Erythroblast (primary cell): Measurements from ENCODE around the gene CETP.
"Not testable (repeated sequence)": the region's sequence is repeated elsewhere in the genome, so short reads cannot be mapped to it uniquely, and the experiment has no call there.

ENCODE experiments used
- DNase-seq, 2 experiments: peaks; one replicate each; lab custom pipeline; 2025; lab: John Stamatoyannopoulos, UW
- GATA1 ChIP-seq: IDR thresholded peaks from 2 replicates; pipeline ENCODE4 v1.6.1; 2011; ENCODE audit warnings: low read depth, mild to moderate bottlenecking, control low read depth, low read length, moderate library complexity
- POLR2A ChIP-seq: IDR thresholded peaks from 2 replicates; pipeline ENCODE4 v1.6.1; 2011; ENCODE audit warnings: mild to moderate bottlenecking, low read length

The CETP gene

GRCh38 chr16:56999409-57000270 is 37.9 kb downstream of the CETP start:
- TF ChIP-seq GATA1 (no peak), POLR2A (no peak)
- DNase-seq, result no peak

GRCh38 chr16:57000271-57001025 is 38.7 kb downstream of the CETP start:
- TF ChIP-seq GATA1 (no peak), POLR2A (no peak)
- DNase-seq, result peak in 1 of 2 experiments; percentile 23

- TF ChIP-seq POLR2A, result no peak
- no peak for TF ChIP-seq GATA1
Observed at GRCh38 chr16:57001026-57001679, 39.4 kb downstream of the CETP start.

GRCh38 chr16:57003439-57004386 is 42.0 kb downstream of the CETP start:
- peak; percentile 6 to 20 for DNase-seq
- TF ChIP-seq GATA1, result no peak
- no peak for TF ChIP-seq POLR2A

More at GRCh38 chr16:57001026-57001679, 39.4 kb downstream of the CETP start:
- no peak for DNase-seq

- TF ChIP-seq GATA1, result no peak
- DNase-seq, result no peak
Observed at GRCh38 chr16:57004387-57005250, 42.9 kb downstream of the CETP start.

GRCh38 chr16:57005597-57005996 is 43.8 kb downstream of the CETP start:
- not testable (repeated sequence) for DNase-seq

GRCh38 chr16:57007050-57007449 is 45.3 kb downstream of the CETP start:
- TF ChIP-seq GATA1 (no peak), POLR2A (no peak)
- DNase-seq, result no peak

GRCh38 chr16:57007530-57007929 is 45.8 kb downstream of the CETP start:
- no peak for DNase-seq
- TF ChIP-seq POLR2A (no peak), GATA1 (no peak)

- TF ChIP-seq POLR2A (no peak), GATA1 (no peak)
- no peak for DNase-seq
Observed at GRCh38 chr16:57008440-57008839, 46.7 kb downstream of the CETP start.

GRCh38 chr16:57009643-57010170 is 48.0 kb downstream of the CETP start:
- no peak for DNase-seq
- no peak for TF ChIP-seq GATA1
- TF ChIP-seq POLR2A, result no peak

GRCh38 chr16:57012353-57012752 is 50.6 kb downstream of the CETP start:
- DNase-seq, result no peak
- TF ChIP-seq POLR2A, result no peak
- no peak for TF ChIP-seq GATA1

GRCh38 chr16:57013229-57013628 is 51.5 kb downstream of the CETP start:
- DNase-seq, result no peak
- TF ChIP-seq POLR2A (no peak), GATA1 (no peak)
